ENCODE results near the gene VDR. TPM values are rescaled to one million over a fixed set of nuclear protein-coding genes. Genes with fewer than 3 reads are reported as not detected.
"Not testable (repeated sequence)": the region's sequence is repeated elsewhere in the genome, so short reads cannot be mapped to it uniquely, and the experiment has no call there.

Gene VDR
- total RNA-seq, 1 donor: 8.2 TPM

GRCh38 chr12:47816403-47817271 lies 88.2 kb downstream of the VDR start:
- H3K4me3 ChIP-seq (ENCODE audit: low read depth, low read length): peak overlapping the region; percentile 58
- DNase-seq (ENCODE audit: low read depth): peak; percentile 48
- TF ChIP-seq, protein P1, sequence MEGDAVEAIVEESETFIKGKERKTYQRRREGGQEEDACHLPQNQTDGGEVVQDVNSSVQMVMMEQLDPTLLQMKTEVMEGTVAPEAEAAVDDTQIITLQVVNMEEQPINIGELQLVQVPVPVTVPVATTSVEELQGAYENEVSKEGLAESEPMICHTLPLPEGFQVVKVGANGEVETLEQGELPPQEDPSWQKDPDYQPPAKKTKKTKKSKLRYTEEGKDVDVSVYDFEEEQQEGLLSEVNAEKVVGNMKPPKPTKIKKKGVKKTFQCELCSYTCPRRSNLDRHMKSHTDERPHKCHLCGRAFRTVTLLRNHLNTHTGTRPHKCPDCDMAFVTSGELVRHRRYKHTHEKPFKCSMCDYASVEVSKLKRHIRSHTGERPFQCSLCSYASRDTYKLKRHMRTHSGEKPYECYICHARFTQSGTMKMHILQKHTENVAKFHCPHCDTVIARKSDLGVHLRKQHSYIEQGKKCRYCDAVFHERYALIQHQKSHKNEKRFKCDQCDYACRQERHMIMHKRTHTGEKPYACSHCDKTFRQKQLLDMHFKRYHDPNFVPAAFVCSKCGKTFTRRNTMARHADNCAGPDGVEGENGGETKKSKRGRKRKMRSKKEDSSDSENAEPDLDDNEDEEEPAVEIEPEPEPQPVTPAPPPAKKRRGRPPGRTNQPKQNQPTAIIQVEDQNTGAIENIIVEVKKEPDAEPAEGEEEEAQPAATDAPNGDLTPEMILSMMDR (IDR thresholded peaks at IDR 0.05; ENCODE audit: insufficient read depth, low read depth, low read length): no peak

DNA sequence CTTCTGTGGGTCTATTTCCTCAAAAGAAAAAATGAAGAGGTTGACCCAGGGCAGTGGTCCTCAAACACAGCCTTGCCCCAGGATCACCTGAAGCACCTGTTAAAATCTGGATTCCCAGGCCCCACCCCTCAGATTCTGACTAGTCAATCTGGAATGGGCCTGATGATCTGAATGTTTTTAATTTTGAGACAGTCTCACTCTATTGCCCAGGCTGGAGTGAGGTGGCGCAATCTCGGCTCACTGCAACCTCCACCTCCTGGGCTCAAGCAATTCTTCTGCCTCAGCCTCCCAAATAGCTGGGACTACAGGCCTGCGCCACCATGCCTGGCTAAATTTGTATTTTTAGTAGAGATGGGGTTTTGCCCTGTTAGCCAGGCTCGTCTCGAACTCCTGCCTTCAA lies 89.3 kb downstream of the VDR start:
- H3K4me3 ChIP-seq (ENCODE audit: low read depth, low read length); DNase-seq (ENCODE audit: low read depth): not testable (repeated sequence)

DNA sequence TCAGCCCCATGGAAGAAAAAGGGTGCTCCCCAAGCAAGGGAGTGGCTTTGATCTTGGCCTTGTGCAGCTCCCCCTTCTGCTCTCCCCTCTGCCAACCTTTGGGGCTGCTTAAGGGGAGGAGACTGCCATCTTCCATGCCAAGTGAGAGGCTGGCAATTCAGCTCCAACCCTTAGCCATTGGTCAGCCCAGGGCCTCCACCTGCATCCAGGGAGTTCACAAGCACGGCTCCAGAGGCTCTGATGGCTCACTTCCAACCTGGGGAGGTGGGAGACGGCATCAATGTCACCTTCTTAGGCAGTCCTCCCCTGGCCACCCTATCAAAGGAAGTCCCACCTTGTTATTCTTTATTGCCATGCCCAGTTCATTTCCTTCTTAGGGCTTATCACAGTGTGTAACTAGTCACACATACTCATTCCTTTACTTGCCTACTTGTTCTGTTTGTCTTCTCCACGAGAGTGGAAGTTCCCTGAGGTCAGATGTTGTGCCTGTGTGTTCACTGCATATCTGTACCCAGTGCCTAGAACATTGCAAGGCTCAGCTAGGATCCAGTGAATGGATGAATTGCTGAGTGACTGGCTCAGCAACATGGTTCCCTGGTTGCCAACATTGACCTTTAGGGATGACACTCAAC lies 90.1 kb downstream of the VDR start:
- TF ChIP-seq, protein P1 (IDR thresholded peaks at IDR 0.05; ENCODE audit: insufficient read depth, low read depth, low read length): no peak
- no peak for DNase-seq (ENCODE audit: low read depth)
- no peak overlapping the region for H3K4me3 ChIP-seq (ENCODE audit: low read depth, low read length)

DNA sequence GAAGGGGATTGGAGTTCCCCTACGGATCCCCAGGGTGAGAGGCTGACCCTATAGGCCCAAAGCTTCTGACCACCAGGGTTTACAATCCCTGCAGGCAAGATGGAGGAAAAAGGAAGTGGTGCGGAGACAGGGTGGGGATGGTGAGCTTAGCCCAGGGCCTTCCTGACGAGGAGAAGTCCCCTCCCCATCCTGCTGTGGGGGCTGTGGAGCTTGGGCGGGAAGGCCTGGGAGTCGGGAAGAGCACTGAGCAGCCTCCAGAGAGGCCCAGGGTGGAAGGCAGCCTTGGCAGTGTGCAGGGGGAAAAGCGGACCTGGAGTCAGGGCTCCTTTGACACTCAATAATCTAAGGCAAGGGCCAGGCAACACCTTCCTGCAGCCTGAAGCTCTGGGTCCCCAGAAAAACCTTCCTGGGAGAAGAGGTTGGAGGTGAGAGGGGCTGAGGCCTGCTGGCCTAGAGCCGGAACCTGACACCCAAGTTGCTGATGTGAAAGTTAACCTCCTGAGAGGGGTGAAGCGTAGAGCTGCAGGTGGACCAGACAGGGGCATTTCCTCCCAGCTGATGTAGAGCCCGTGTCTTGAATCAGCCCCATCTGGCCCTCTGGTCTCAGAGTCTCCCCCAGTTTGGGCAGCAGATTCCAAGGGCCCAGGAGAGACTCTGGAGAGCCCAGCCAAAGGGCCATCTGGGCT lies 91.1 kb downstream of the VDR start:
- TF ChIP-seq, protein P1 (IDR thresholded peaks at IDR 0.05; ENCODE audit: insufficient read depth, low read depth, low read length): no peak
- H3K4me3 ChIP-seq (ENCODE audit: low read depth, low read length): peak overlapping the region; percentile 43
- peak; percentile 42 for DNase-seq (ENCODE audit: low read depth)

- DNase-seq (ENCODE audit: low read depth): peak; percentile 87
Measured at GRCh38 chr12:47812797-47813510, 91.8 kb downstream of the VDR start.

DNA sequence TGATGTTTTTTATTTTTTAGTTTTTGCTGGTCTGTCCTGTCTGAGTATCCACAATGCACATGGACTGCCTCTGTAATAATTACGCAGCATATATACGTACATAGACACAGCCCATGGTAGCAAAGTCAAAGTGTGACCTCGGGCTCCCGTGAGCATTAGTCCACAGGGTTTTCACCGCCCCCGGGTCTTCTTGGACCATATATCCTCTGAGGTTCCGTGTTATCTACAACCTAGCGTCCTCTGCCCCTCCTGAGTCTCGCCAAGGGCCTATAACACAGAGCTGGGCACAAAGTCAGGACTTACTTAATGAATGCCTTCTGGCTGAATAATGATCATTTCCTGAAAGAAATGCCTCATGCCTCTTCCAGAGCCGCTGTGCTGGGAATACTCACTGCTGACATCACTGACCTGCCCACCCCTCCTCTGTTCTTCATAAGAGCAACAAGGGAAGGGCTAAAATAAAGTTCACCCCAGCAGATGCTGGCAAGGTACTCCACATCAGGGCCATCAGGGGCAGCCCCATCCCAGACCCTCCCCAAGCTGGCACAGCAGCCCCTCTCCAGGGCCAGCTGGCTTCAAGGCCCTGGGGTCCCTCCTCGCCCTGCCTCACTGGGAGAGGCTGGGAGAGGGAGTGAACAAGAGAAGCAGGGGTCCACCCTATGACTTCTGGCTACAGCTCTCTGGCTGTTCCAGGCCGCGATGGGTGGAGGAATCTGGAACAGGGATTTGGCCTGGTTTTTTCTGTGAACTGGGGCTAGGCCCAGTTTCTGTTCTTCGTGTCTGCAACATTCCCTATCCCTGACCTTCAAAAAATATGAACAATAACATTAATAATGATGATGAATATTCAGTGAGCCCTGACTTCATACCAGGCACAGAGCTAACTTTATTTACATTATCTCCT lies 93.0 kb downstream of the VDR start:
- DNase-seq (ENCODE audit: low read depth): peak; percentile 88
- H3K4me3 ChIP-seq (ENCODE audit: low read depth, low read length): no peak overlapping the region
- TF ChIP-seq, protein P1 (IDR thresholded peaks at IDR 0.05; ENCODE audit: insufficient read depth, low read depth, low read length): no peak

More at GRCh38 chr12:47812797-47813510, 91.8 kb downstream of the VDR start:
- TF ChIP-seq, protein P1 (IDR thresholded peaks at IDR 0.05; ENCODE audit: insufficient read depth, low read depth, low read length): no peak
- H3K4me3 ChIP-seq (ENCODE audit: low read depth, low read length): peak overlapping the region; percentile 43

All from fibroblast of villous mesenchyme (primary cell).